HCT116 (cell line): ENCODE data around the gene PDCD10. TPM values are rescaled to one million over a fixed set of nuclear protein-coding genes. Genes with fewer than 3 reads are reported as not detected.

Source experiments
- ATAC-seq: fragments of 200-7000 bp; cut with Tn5 transposase; 2 replicates; pipeline ENCODE4 v1.9.1; 2020; ENCODE audit warnings: mild to moderate bottlenecking, moderate library complexity
- BruUV-seq: library from RNA; stranded (reverse); fragments of 400-500 nt; replicated peaks from 2 replicates; lab custom pipeline; 2021; lab: Mats Ljungman, UMichigan
- CTCF ChIA-PET: fragments of 300-600 bp; sonication (Branson Sonifier 250); formaldehyde crosslinking; loops from one replicate; lab custom pipeline; 2021; ENCODE audit warnings: antibody characterized with exemption; lab: Charles Lee
- POLR2A ChIA-PET: fragments of 300-600, 350-600 bp; sonication (Branson Sonifier 250); formaldehyde crosslinking; loops from one replicate; lab custom pipeline; 2021; ENCODE audit warnings: antibody characterized with exemption; lab: Charles Lee
- RAD21 ChIA-PET, 2 experiments: fragments of 300-600 bp; sonication (Branson Sonifier 250); formaldehyde crosslinking; loops; one replicate each; lab custom pipeline; 2023; ENCODE audit warnings: low total read pairs in 2 of 2; ENCODE audit not compliant: uncharacterized antibody in 2 of 2, unreplicated experiment in 2 of 2, low non-redundant PET in 1 of 2; lab: Charles Lee
- DNase-seq: peaks from one replicate; pipeline ENCODE4 v3.0.0-alpha.2; 2010; ENCODE audit warnings: low read depth, low spot score
- H2AFZ ChIP-seq: fragments of 200-600 bp; shearing (Covaris generic), sonication (generic); 2 replicates; pipeline ENCODE4 v1.6.1; 2017; ENCODE audit warnings: low read depth, mixed run types, mixed read lengths, antibody characterized with exemption, low read length; ENCODE audit not compliant: poor library complexity, severe bottlenecking
- H3K27ac ChIP-seq: 2 replicates; pipeline ENCODE4 v1.5.1; 2012; ENCODE audit warnings: low read depth, low read length
- H3K27me3 ChIP-seq: fragments of 200-600 bp; sonication (generic); 2 replicates; pipeline ENCODE4 v1.6.1; 2016; ENCODE audit warnings: mixed run types, low read length, mixed read lengths; ENCODE audit not compliant: insufficient read depth
- H3K36me3 ChIP-seq, 2 experiments: fragments of 200-500 bp in 1 of 2; fragments of 200-600 bp in 1 of 2; sonication (Bioruptor generic) in 1 of 2; sonication (generic) in 1 of 2; 2 replicates each; pipeline versions ENCODE4 v1.5.1 to v1.6.1; 2014 to 2016; ENCODE audit warnings: low read length in 2 of 2, inconsistent platforms in 1 of 2, mixed read lengths in 1 of 2, mixed run types in 1 of 2; ENCODE audit not compliant: insufficient read depth in 2 of 2, control insufficient read depth in 1 of 2
- H3K4me1 ChIP-seq, 2 experiments: fragments of 200-600 bp in 1 of 2; sonication (generic) in 1 of 2; 2 replicates each; pipeline versions ENCODE4 v1.5.1 to v1.6.1; 2012 to 2017; ENCODE audit warnings: low read length in 2 of 2, inconsistent platforms in 1 of 2, mild to moderate bottlenecking in 1 of 2, mixed read lengths in 1 of 2, mixed run types in 1 of 2, moderate library complexity in 1 of 2; ENCODE audit not compliant: insufficient read depth in 2 of 2, control insufficient read depth in 1 of 2
- H3K4me2 ChIP-seq: fragments of 200-600 bp; sonication (generic); 2 replicates; pipeline ENCODE4 v1.6.1; 2017; ENCODE audit warnings: mixed run types, low read length, mixed read lengths
- H3K4me3 ChIP-seq, 2 experiments: fragments of 200-600 bp in 1 of 2; sonication (generic) in 1 of 2; replicated peaks in 1 of 2; 2 replicates each; pipeline ENCODE4 v1.5.1; 2011 to 2016; ENCODE audit warnings: low read length in 2 of 2, control low read depth in 1 of 2, low read depth in 1 of 2, mild to moderate bottlenecking in 1 of 2, mixed read lengths in 1 of 2, mixed run types in 1 of 2
- H3K79me2 ChIP-seq: fragments of 200-600 bp; sonication (generic); 2 replicates; pipeline ENCODE4 v1.6.1; 2017; ENCODE audit warnings: mild to moderate bottlenecking, mixed run types, low read length, moderate library complexity, mixed read lengths; ENCODE audit not compliant: insufficient read depth
- H3K9ac ChIP-seq: fragments of 200-600 bp; sonication (generic); 2 replicates; pipeline ENCODE4 v1.6.1; 2016; ENCODE audit warnings: low read length, mixed read lengths
- H3K9me2 ChIP-seq: fragments of 200-600 bp; sonication (generic), shearing (Covaris generic); 2 replicates; pipeline ENCODE4 v1.6.1; 2017; ENCODE audit warnings: mixed run types, mild to moderate bottlenecking, moderate library complexity; ENCODE audit not compliant: insufficient read depth
- H3K9me3 ChIP-seq, 2 experiments: fragments of 200-500 bp in 1 of 2; fragments of 200-600 bp in 1 of 2; sonication (Bioruptor generic) in 1 of 2; sonication (generic) in 1 of 2; 2 replicates each; pipeline ENCODE4 v1.6.1; 2014 to 2017; ENCODE audit warnings: low read length in 2 of 2, mixed read lengths in 2 of 2, inconsistent platforms in 1 of 2, low read depth in 1 of 2, mild to moderate bottlenecking in 1 of 2, mixed run types in 1 of 2, moderate library complexity in 1 of 2; ENCODE audit not compliant: control insufficient read depth in 1 of 2, insufficient read depth in 1 of 2
- H4K20me1 ChIP-seq: fragments of 200-600 bp; sonication (generic), shearing (Covaris generic); 2 replicates; pipeline ENCODE4 v1.6.1; 2017; ENCODE audit warnings: mixed run types, mild to moderate bottlenecking, moderate library complexity; ENCODE audit not compliant: insufficient read depth
- ATF3 ChIP-seq: IDR thresholded peaks from 2 replicates; pipeline ENCODE4 v1.6.1; 2012
- CBX3 ChIP-seq: IDR thresholded peaks from 2 replicates; pipeline ENCODE4 v1.6.1; 2012; ENCODE audit warnings: low read depth
- EGR1 ChIP-seq: IDR thresholded peaks from 2 replicates; pipeline ENCODE4 v1.6.1; 2012; ENCODE audit warnings: low read depth
- EZH2 ChIP-seq: fragments of 200-600 bp; sonication (generic); IDR thresholded peaks from 2 replicates; pipeline ENCODE4 v1.6.1; 2017; ENCODE audit warnings: antibody characterized with exemption, mixed run types
- EZH2phosphoT487 ChIP-seq: fragments of 200-600 bp; IDR thresholded peaks from 2 replicates; pipeline ENCODE4 v1.6.1; 2018; ENCODE audit warnings: antibody characterized with exemption, borderline replicate concordance
- SP1 ChIP-seq: IDR thresholded peaks from 2 replicates; pipeline ENCODE4 v1.6.1; 2012; ENCODE audit warnings: low read depth
- SRF ChIP-seq: IDR thresholded peaks from 2 replicates; pipeline ENCODE4 v1.6.1; 2012; ENCODE audit warnings: low read depth
- TCF7L2 ChIP-seq: IDR thresholded peaks from 2 replicates; pipeline ENCODE4 v1.7.0; 2011; ENCODE audit warnings: borderline replicate concordance, inconsistent platforms; ENCODE audit not compliant: insufficient read depth, insufficient read length; ENCODE audit errors: extremely low read depth
- intact Hi-C: fragments of 100-400 bp; cut with micrococcal nuclease; formaldehyde crosslinking; loops from 2 replicates; pipeline ENCODE4 v1.10.0; 2022
- total RNA-seq: library from RNA; stranded (reverse); gene quantifications from one replicate; pipeline ENCODE4 v1.2.1, GENCODE V29; 2021; ENCODE audit not compliant: unreplicated experiment
- TF ChIP-seq, protein P1 (sequence below): IDR thresholded peaks from 2 replicates; pipeline ENCODE4 v1.6.1; 2012

The PDCD10 gene
- total RNA-seq, 1 experiment from 2014 or later, result 59.0 TPM

- ChIA-PET POLR2A (no interaction called here), CTCF (no interaction called here), RAD21 (no interaction called here)
- Histone ChIP-seq H3K9me3 (no peaks in the 10 kb centered on the region), H4K20me1 (peaks cover 21% of the 10 kb centered on the region; the same call in 1 of the 2 replicates), H3K4me2 (no peak overlapping the region), H3K9me2 (no peaks in the 10 kb centered on the region), H3K27ac (no peak overlapping the region), H3K4me3 (no peak overlapping the region), H3K9ac (no peak overlapping the region), H3K27me3 (no peaks in the 10 kb centered on the region), H3K79me2 (peaks cover 94% of the 10 kb centered on the region), H3K4me1 (no peaks in the 10 kb centered on the region), H3K36me3 (peaks cover 0 to 3% of the 10 kb centered on the region in 2 experiments; a peak in 1 of 4 replicates), H2AFZ (no peak overlapping the region)
- TF ChIP-seq, protein P1, sequence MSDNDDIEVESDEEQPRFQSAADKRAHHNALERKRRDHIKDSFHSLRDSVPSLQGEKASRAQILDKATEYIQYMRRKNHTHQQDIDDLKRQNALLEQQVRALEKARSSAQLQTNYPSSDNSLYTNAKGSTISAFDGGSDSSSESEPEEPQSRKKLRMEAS, result no peak
- DNase-seq (no peak), ATAC-seq (no peak)
- intact Hi-C loops, result no loop called here
- BruUV-seq, result no TSS peak
These were observed 10.8 kb downstream of the PDCD10 start for GRCh38 chr3:167723872-167724271.

DNA sequence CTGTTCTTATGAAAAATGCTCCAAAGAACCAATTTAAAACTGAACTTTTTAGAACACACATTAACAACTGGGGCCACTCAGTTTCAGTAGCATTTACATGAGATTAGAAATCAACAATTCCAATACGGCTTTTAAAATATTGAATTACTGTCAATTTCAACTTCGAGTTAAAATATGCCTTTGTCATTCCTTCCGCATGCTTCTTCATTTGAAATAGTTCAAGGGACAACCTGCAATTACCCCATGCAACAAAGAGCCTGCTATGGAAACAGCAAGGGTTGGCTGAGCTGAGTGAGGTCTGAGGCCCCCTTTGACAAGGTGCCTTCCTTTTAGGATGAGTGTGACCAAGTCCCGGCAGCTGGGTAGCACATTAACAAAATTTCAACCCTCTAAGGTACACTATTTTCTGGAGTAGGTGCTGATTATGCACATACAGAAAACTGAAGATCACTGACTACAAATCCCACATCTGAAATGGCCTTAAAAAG lies 11.6 kb downstream of the PDCD10 start:
- Histone ChIP-seq H3K4me1 (no peaks in the 10 kb centered on the region), H3K9me2 (no peaks in the 10 kb centered on the region), H4K20me1 (peaks cover 16% of the 10 kb centered on the region; the same call in 1 of the 2 replicates), H3K4me2 (no peak overlapping the region), H3K27me3 (no peaks in the 10 kb centered on the region), H2AFZ (no peak overlapping the region), H3K36me3 (peaks cover 2 to 3% of the 10 kb centered on the region in 2 experiments; a peak in 1 of 4 replicates), H3K79me2 (peaks cover 89% of the 10 kb centered on the region), H3K9me3 (no peaks in the 10 kb centered on the region), H3K9ac (no peak overlapping the region), H3K4me3 (no peak overlapping the region), H3K27ac (no peak overlapping the region)
- intact Hi-C loops, result no loop called here
- BruUV-seq, result no TSS peak
- ChIA-PET CTCF (no interaction called here), POLR2A (no interaction called here), RAD21 (no interaction called here)
- DNase-seq (no peak), ATAC-seq (no peak)
- TF ChIP-seq SRF, result no peak
- TF ChIP-seq TCF7L2, result no peak
- no peak for TF ChIP-seq EZH2phosphoT487
- TF ChIP-seq CBX3, result no peak
- no peak for TF ChIP-seq SP1
- TF ChIP-seq, protein P1, result no peak
- TF ChIP-seq EZH2, result no peak
- TF ChIP-seq EGR1, result no peak
- TF ChIP-seq ATF3, result no peak
